Brain microvascular endothelial cell (primary cell): ENCODE measurements around the gene CSE1L.
"Not testable (repeated sequence)": the region's sequence is repeated elsewhere in the genome, so short reads cannot be mapped to it uniquely, and the experiment has no call there.

ENCODE experiments used
- DNase-seq: peaks from one replicate; pipeline ENCODE4 v3.0.0-alpha.2; 2020
- H3K27ac ChIP-seq: fragments of 250-450 bp; sonication (Bioruptor Pico); 2 replicates; pipeline ENCODE4 v1.5.1; 2020; ENCODE audit warnings: mild to moderate bottlenecking, moderate library complexity
- H3K27me3 ChIP-seq: fragments of 250-450 bp; sonication (Bioruptor Pico); replicated peaks from 2 replicates; pipeline ENCODE4 v1.5.1; 2020; ENCODE audit warnings: mild to moderate bottlenecking
- H3K36me3 ChIP-seq: fragments of 250-450 bp; sonication (Bioruptor Pico); replicated peaks from 2 replicates; pipeline ENCODE4 v1.5.1; 2020; ENCODE audit warnings: mild to moderate bottlenecking
- H3K4me3 ChIP-seq: 2 replicates; pipeline ENCODE4 v1.5.1; 2011; ENCODE audit warnings: low read depth, mild to moderate bottlenecking, control low read depth, low read length, moderate library complexity
- in situ Hi-C: cut with HindIII; loops from 2 replicates; pipeline ENCODE4 v1.10.0; 2017; ENCODE audit warnings: low sequenced_read_pairs, low pct_ligation_motif_present
- TF ChIP-seq, protein P1 (sequence below): IDR thresholded peaks from 2 replicates; pipeline ENCODE4 v1.5.1; 2011; ENCODE audit warnings: low read depth, mild to moderate bottlenecking, moderate library complexity, low read length, control low read depth, inconsistent platforms; ENCODE audit errors: missing control alignments

Gene CSE1L

DNA sequence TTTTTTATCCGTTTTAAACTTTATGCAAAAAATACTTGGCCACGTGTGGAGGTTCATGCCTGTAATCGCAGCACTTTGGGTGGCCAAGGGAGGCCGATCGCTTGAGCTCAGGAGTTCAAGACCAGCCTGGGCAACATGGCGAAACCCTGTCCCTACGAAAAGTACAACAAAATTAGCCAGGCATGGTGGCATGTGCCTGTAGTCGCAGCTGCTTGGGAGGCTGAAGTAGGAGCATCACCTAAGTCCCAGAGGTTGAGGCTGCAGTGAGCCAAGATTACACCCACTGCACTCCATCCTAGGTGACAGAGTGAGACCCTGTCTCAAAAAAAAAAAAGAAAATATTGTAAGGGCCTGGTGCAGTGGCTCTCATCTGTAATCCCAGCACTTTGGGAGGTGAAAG, 45.0 kb downstream of the CSE1L start:
- in situ Hi-C loops = no loop called here
- peaks cover 42% of the 10 kb centered on the region for H3K36me3 ChIP-seq

GRCh38 chr20:49091762-49092161, 45.6 kb downstream of the CSE1L start:
- DNase-seq = no peak
- Histone ChIP-seq H3K36me3 (peaks cover 42% of the 10 kb centered on the region), H3K27ac (no peak overlapping the region), H3K4me3 (no peak overlapping the region), H3K27me3 (no peaks in the 10 kb centered on the region)
- in situ Hi-C loops = no loop called here
- TF ChIP-seq, protein P1, sequence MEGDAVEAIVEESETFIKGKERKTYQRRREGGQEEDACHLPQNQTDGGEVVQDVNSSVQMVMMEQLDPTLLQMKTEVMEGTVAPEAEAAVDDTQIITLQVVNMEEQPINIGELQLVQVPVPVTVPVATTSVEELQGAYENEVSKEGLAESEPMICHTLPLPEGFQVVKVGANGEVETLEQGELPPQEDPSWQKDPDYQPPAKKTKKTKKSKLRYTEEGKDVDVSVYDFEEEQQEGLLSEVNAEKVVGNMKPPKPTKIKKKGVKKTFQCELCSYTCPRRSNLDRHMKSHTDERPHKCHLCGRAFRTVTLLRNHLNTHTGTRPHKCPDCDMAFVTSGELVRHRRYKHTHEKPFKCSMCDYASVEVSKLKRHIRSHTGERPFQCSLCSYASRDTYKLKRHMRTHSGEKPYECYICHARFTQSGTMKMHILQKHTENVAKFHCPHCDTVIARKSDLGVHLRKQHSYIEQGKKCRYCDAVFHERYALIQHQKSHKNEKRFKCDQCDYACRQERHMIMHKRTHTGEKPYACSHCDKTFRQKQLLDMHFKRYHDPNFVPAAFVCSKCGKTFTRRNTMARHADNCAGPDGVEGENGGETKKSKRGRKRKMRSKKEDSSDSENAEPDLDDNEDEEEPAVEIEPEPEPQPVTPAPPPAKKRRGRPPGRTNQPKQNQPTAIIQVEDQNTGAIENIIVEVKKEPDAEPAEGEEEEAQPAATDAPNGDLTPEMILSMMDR = no peak

More for the DNA sequence above, 45.0 kb downstream of the CSE1L start:
- DNase-seq = no peak
- TF ChIP-seq, protein P1 = no peak
- H3K27me3 ChIP-seq = no peaks in the 10 kb centered on the region
- H3K4me3 ChIP-seq = no peak overlapping the region
- no peak overlapping the region for H3K27ac ChIP-seq

DNA sequence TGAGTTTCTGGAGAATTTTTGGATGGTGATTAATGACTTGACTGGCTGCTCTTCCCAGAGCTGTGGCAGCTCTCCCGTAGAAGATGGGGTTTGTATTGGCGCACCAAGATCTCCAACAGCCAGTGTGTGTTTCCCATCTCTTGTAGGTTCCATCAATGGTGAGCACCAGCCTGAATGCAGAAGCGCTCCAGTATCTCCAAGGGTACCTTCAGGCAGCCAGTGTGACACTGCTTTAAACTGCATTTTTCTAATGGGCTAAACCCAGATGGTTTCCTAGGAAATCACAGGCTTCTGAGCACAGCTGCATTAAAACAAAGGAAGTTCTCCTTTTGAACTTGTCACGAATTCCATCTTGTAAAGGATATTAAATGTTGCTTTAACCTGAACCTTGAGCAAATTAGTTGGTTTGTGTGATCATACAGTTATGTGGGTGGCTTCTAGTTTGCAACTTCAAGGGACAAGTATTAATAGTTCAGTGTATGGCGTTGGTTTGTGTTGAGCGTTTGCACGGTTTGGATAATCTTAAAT, 50.2 kb downstream of the CSE1L start:
- DNase-seq = no peak
- no peak overlapping the region for H3K27ac ChIP-seq
- in situ Hi-C loops = no loop called here
- peaks cover 36% of the 10 kb centered on the region for H3K36me3 ChIP-seq
- H3K4me3 ChIP-seq = no peak overlapping the region
- H3K27me3 ChIP-seq = no peaks in the 10 kb centered on the region
- TF ChIP-seq, protein P1 = no peak

GRCh38 chr20:49097159-49097558, 51.0 kb downstream of the CSE1L start:
- in situ Hi-C loops = no loop called here
- DNase-seq = no peak
- Histone ChIP-seq H3K4me3 (no peak overlapping the region), H3K27me3 (no peaks in the 10 kb centered on the region), H3K27ac (no peak overlapping the region), H3K36me3 (peaks cover 35% of the 10 kb centered on the region)
- TF ChIP-seq, protein P1 = no peak

DNA sequence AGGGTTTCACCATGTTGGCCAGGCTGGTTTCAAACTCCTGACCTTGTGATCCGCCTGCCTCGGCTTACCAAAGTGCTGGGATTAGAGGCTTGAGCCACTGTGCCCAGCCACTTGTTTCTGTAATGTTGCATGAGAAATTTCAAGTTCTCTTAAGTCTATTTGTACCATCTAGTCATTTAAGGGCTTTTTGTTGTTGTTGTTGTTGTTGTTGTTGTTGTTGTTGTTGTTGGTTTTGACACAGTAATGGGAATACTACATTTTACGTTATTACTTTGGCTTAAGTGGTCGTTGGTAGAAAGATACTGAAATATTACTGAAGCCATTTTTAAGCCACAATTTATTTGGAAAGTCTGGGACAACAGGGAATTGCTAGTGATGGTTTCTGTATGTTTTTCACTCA, 52.0 kb downstream of the CSE1L start:
- DNase-seq = no peak
- TF ChIP-seq, protein P1 = no peak
- Histone ChIP-seq H3K4me3 (no peak overlapping the region), H3K27me3 (no peaks in the 10 kb centered on the region), H3K27ac (no peak overlapping the region), H3K36me3 (peaks cover 42% of the 10 kb centered on the region)
- in situ Hi-C loops = no loop called here

DNA sequence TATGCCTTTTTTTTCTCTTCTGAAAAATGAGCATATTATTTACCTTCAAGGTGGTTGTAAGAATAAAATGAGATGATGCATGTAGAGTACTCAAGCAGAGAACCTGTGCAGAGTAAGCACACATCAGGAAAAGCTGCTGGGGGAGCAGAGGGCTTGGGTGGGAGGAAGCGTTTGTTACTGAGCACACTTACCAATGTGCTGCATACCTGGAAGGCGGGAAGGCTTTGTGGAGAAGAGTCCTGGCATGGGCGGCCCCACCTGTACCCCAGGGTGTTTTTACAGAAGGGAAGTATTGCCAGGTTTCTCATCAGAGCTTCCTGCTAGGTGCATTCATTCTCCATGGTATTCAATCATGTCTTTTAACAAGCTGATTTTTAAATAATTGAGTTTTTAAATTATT, 52.9 kb downstream of the CSE1L start:
- TF ChIP-seq, protein P1 = no peak
- peaks cover 47% of the 10 kb centered on the region for H3K36me3 ChIP-seq
- DNase-seq = no peak
- no peak overlapping the region for H3K27ac ChIP-seq
- H3K4me3 ChIP-seq = no peak overlapping the region
- in situ Hi-C loops = no loop called here
- no peaks in the 10 kb centered on the region for H3K27me3 ChIP-seq

- in situ Hi-C loops, H3K27ac ChIP-seq: not testable (repeated sequence)
These were observed 54.2 kb downstream of the CSE1L start for GRCh38 chr20:49100292-49100691.

More at GRCh38 chr20:49100292-49100691, 54.2 kb downstream of the CSE1L start:
- not testable (repeated sequence) for H3K27me3 ChIP-seq, H3K4me3 ChIP-seq, DNase-seq
- peaks cover 46% of the 10 kb centered on the region for H3K36me3 ChIP-seq
